Measurements from ENCODE around the gene BTG1. TPM values are rescaled to one million over a fixed set of nuclear protein-coding genes. Genes with fewer than 3 reads are reported as not detected.

Gene BTG1
- total and polyA plus RNA-seq, 2 of the 8 experiments (the other 6 are each of a cell fraction or from before 2014, with no cell fraction given), result 17.1 to 32.7 TPM

DNA sequence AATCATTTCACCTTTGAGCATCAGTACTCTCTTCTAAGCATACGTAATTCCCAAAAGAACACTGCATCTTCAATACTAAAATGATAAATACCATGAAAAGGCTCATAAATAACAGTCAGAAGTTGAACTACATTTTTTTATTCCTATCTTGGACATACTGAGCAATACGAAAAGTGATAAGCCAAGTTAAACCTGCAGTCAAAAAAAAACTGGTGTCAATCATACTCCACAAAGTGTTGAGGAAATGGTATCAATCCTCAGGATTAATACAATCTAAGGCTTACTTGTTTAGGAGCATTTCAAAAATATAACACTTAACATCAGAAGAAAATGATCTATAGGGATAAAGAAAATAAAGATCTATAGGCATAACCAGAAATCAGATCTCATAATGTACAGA, 5.5 kb downstream of the BTG1 start:
- peaks cover 3% of the 10 kb centered on the region; the same call in 1 of the 2 replicates for H3K79me1 ChIP-seq (ENCODE audit: low read depth, low read length)
- POLR2A ChIA-PET (ENCODE audit: partially characterized antibody), result no interaction called here
- H3K56ac ChIP-seq (replicated peaks; ENCODE audit: insufficient read length, low read depth, low read length), result no peak overlapping the region
- H3K9ac ChIP-seq (replicated peaks in 1 of 4; ENCODE audit: extremely low read depth in 1 of 4, low read depth in 3 of 4, low read length in 3 of 4), result no peak overlapping the region
- no peak overlapping the region for H2AK5ac ChIP-seq (ENCODE audit: low read depth, low read length)
- peaks cover 31 to 100% of the 10 kb centered on the region in 2 experiments for H3K79me2 ChIP-seq (ENCODE audit: control insufficient read depth in 1 of 2, insufficient read depth in 2 of 2, low read length in 2 of 2)
- WGBS, 2 experiments (ENCODE audit: extremely low coverage in 1 of 2, insufficient coverage in 1 of 2, insufficient read length in 1 of 2, insufficient replicate concordance in 2 of 2, low coverage in 1 of 2, low lambda C conversion rate in 2 of 2, missing lambda C conversion rate in 1 of 2), result 86% methylated on average over 2 of the region's 2 CpGs; no CpG with 5 or more reads in 1 of the 2 experiments
- H3K27ac ChIP-seq (ENCODE audit: low read depth, low read length), result no peak overlapping the region
- no peak overlapping the region for H2BK15ac ChIP-seq (ENCODE audit: low read length)
- H3K36me3 ChIP-seq (ENCODE audit: control insufficient read depth in 2 of 4, insufficient read depth in 4 of 4, low read length in 3 of 4), result peaks cover 0 to 36% (median 2%) of the 10 kb centered on the region in 4 experiments; a peak in 3 of 8 replicates
- no peak overlapping the region for H2AFZ ChIP-seq (ENCODE audit: low read length)
- H3K18ac ChIP-seq (ENCODE audit: extremely low read depth, low read length), result no peak overlapping the region
- H3K4me1 ChIP-seq (replicated peaks in 1 of 4; ENCODE audit: control insufficient read depth in 3 of 4, insufficient read depth in 4 of 4, low read length in 3 of 4), result peaks cover 1 to 27% (median 17%) of the 10 kb centered on the region in 4 experiments; a peak in 5 of 7 replicates
- H4K91ac ChIP-seq (replicated peaks; ENCODE audit: insufficient read length, low read length), result no peak overlapping the region
- H3K27me3 ChIP-seq (replicated peaks in 1 of 4; ENCODE audit: control insufficient read depth in 3 of 4, extremely low read depth in 1 of 4, insufficient read depth in 3 of 4, low read length in 3 of 4), result no peaks in the 10 kb centered on the region
- H2BK5ac ChIP-seq (ENCODE audit: low read depth, low read length), result no peak overlapping the region
- peak overlapping the region in 3 of 4 experiments; percentile 1 to 93 (median 7); a peak in 4 of 8 replicates for H3K4me3 ChIP-seq (ENCODE audit: extremely low read depth in 1 of 4, insufficient read depth in 2 of 4, low read depth in 3 of 4, low read length in 4 of 4)
- H4K8ac ChIP-seq (ENCODE audit: extremely low read depth, insufficient read depth, low read length), result no peak overlapping the region
- H4K5ac ChIP-seq (ENCODE audit: insufficient read length, low read depth, low read length), result peak overlapping the region; percentile 51
- no peak for DNase-seq (ENCODE audit: low read depth in 1 of 2, low spot score in 2 of 2)
- no peak for FAIRE-seq
- H3K9me3 ChIP-seq (ENCODE audit: insufficient read depth in 2 of 2, low read depth in 1 of 2, low read length in 1 of 2), result no peaks in the 10 kb centered on the region
- H3K4me2 ChIP-seq (ENCODE audit: insufficient read depth in 1 of 2, low read depth in 2 of 2, low read length in 2 of 2), result peak overlapping the region; percentile 50 to 55
- H3K14ac ChIP-seq (ENCODE audit: insufficient read length), result no peak overlapping the region
- no peak overlapping the region for H2BK20ac ChIP-seq (ENCODE audit: low read length)
- CTCF ChIA-PET (ENCODE audit: partially characterized antibody), result no interaction called here
- TF ChIP-seq KDM1A (IDR thresholded peaks at IDR 0.05; ENCODE audit: borderline replicate concordance, low read length), result no peak
- no peak overlapping the region for H2BK120ac ChIP-seq (replicated peaks; ENCODE audit: low read depth, low read length)
- no peak overlapping the region for H3K23ac ChIP-seq (ENCODE audit: insufficient read length)
- no peaks in the 10 kb centered on the region; the same call in 1 of the 2 replicates for H3K23me2 ChIP-seq (ENCODE audit: low read depth, low read length)
- H4K20me1 ChIP-seq (replicated peaks in 1 of 2; ENCODE audit: control insufficient read depth in 1 of 2, insufficient read depth in 2 of 2, low read length in 2 of 2), result peaks cover 19 to 21% of the 10 kb centered on the region in 2 experiments
- H3K4ac ChIP-seq (replicated peaks; ENCODE audit: insufficient read length, low read depth, low read length), result no peak overlapping the region
- no peak overlapping the region for H2BK12ac ChIP-seq (ENCODE audit: low read depth, low read length)
